Right lobe of liver (tissue), 6 donors: ENCODE measurements around the gene GRM8. TPM values are rescaled to one million over a fixed set of nuclear protein-coding genes. Genes with fewer than 3 reads are reported as not detected.

Source experiments
- ATAC-seq, 4 donors: fragments of 200-7000 bp; cut with Tn5 transposase; one replicate each; pipeline ENCODE4 v1.9.1; 2020; ENCODE audit warnings: mild to moderate bottlenecking in 4 of 4, moderate library complexity in 4 of 4
- DNase-seq, 3 donors: peaks; one replicate each; pipeline ENCODE4 v3.0.0-alpha.2; 2020
- H3K27ac ChIP-seq, 3 donors: fragments of 200-600 bp; one replicate each; pipeline ENCODE4 v1.8.0; 2022
- H3K27me3 ChIP-seq, 2 donors: fragments of 200-600 bp; one replicate each; pipeline ENCODE4 v1.8.0; 2022
- H3K36me3 ChIP-seq, 4 donors: fragments of 200-600 bp; sonication (generic) in 1 of 4; one replicate each; pipeline versions ENCODE4 v1.5.1 to v1.8.0; 2017 to 2022; ENCODE audit warnings: control low read depth in 1 of 4
- H3K4me1 ChIP-seq, 4 donors: fragments of 200-600 bp; sonication (generic) in 1 of 4; one replicate each; pipeline versions ENCODE4 v1.5.1 to v1.8.0; 2017 to 2022; ENCODE audit warnings: control low read depth in 1 of 4
- H3K4me3 ChIP-seq, 3 donors: fragments of 200-600 bp; one replicate each; pipeline ENCODE4 v1.8.0; 2022
- H3K9me3 ChIP-seq, 4 donors: fragments of 200-600 bp; sonication (generic) in 1 of 4; one replicate each; pipeline versions ENCODE4 v1.5.1 to v1.8.0; 2017 to 2022; ENCODE audit warnings: control low read depth in 1 of 4
- POLR2A ChIP-seq: fragments of 450-650 bp; IDR thresholded peaks from one replicate; pipeline ENCODE4 v1.6.1; 2017; ENCODE audit warnings: antibody characterized with exemption, mild to moderate bottlenecking
- WGBS: methylation state at CpG from one replicate; pipeline ENCODE4 v1.1.6; 2018; ENCODE audit warnings: low coverage, low lambda C conversion rate; ENCODE audit not compliant: insufficient coverage; ENCODE audit errors: missing lambda C conversion rate; 5-methylcytosine and 5-hydroxymethylcytosine counted together
- intact Hi-C, 2 donors: fragments of 100-400 bp; cut with DNase I; formaldehyde crosslinking; loops; one replicate each; pipeline versions ENCODE4 v1.11.2 to v1.14.1; 2022
- total RNA-seq, 6 experiments: library from RNA; depleted of rRNA in 2 of 6; stranded (reverse); fragments of >200 nt in 2 of 6; fragmentation: NEBNext Ultra II Directional in 3 of 6; extraction: Animal tissue kit (Norgen Biotek cat#: 25700) in 3 of 6; gene quantifications; one replicate each; pipeline versions ENCODE4 v1.1.0 to v1.2.4, GENCODE V29; 2016 to 2023
- TF ChIP-seq, protein P1 (sequence below), 4 donors: fragments of 200-600 bp in 3 of 4; fragments of 450-650 bp in 1 of 4; IDR thresholded peaks; one replicate each; pipeline versions ENCODE4 v1.5.1 to v1.8.0; 2016 to 2022; ENCODE audit warnings: antibody characterized with exemption in 4 of 4, mild to moderate bottlenecking in 2 of 4
- donor health status: DM: no; HTN: yes; CAD: no.
- donor health status: DM: no; HTN: no; CAD: no.
- donor health status: DM: no; HTN: no; CAD: no.
- donor health status: DM: no; HTN: yes; CAD: no.
- donor health status: DM: no; HTN: yes; CAD: no.

The GRM8 gene
- total RNA-seq, 6 experiments from 2014 or later, result 0.12 to 8.4 (median 2.7) TPM

- Histone ChIP-seq H3K9me3 (no peaks in the 10 kb centered on the region), H3K4me3 (no peak overlapping the region), H3K27me3 (no peaks in the 10 kb centered on the region), H3K27ac (no peak overlapping the region), H3K36me3 (no peaks in the 10 kb centered on the region), H3K4me1 (no peaks in the 10 kb centered on the region)
- intact Hi-C loops, result no loop called here
- ATAC-seq (no peak), DNase-seq (no peak)
- TF ChIP-seq, protein P1, sequence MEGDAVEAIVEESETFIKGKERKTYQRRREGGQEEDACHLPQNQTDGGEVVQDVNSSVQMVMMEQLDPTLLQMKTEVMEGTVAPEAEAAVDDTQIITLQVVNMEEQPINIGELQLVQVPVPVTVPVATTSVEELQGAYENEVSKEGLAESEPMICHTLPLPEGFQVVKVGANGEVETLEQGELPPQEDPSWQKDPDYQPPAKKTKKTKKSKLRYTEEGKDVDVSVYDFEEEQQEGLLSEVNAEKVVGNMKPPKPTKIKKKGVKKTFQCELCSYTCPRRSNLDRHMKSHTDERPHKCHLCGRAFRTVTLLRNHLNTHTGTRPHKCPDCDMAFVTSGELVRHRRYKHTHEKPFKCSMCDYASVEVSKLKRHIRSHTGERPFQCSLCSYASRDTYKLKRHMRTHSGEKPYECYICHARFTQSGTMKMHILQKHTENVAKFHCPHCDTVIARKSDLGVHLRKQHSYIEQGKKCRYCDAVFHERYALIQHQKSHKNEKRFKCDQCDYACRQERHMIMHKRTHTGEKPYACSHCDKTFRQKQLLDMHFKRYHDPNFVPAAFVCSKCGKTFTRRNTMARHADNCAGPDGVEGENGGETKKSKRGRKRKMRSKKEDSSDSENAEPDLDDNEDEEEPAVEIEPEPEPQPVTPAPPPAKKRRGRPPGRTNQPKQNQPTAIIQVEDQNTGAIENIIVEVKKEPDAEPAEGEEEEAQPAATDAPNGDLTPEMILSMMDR (IDR thresholded peaks at IDR 0.05), result no peak
- no peak for TF ChIP-seq POLR2A
- 58% methylated on average over 2 of the region's 2 CpGs for WGBS
Measured at GRCh38 chr7:127194571-127194970, 58.2 kb downstream of the GRM8 start.

- DNase-seq, result no peak
- ATAC-seq, result no peak
- H3K27me3 ChIP-seq, result no peaks in the 10 kb centered on the region
- no peaks in the 10 kb centered on the region for H3K4me1 ChIP-seq
- intact Hi-C loops, result no loop called here
- no peak overlapping the region for H3K27ac ChIP-seq
- TF ChIP-seq, protein P1 (IDR thresholded peaks at IDR 0.05), result no peak
- no peak for TF ChIP-seq POLR2A
- H3K4me3 ChIP-seq, result no peak overlapping the region
- no peaks in the 10 kb centered on the region for H3K36me3 ChIP-seq
- 47% methylated on average over 3 of the region's 3 CpGs for WGBS
- no peaks in the 10 kb centered on the region for H3K9me3 ChIP-seq
Measured at GRCh38 chr7:127189886-127190285, 62.9 kb downstream of the GRM8 start.

- Histone ChIP-seq H3K9me3 (no peaks in the 10 kb centered on the region), H3K4me3 (no peak overlapping the region), H3K27ac (no peak overlapping the region), H3K4me1 (no peaks in the 10 kb centered on the region), H3K36me3 (no peaks in the 10 kb centered on the region), H3K27me3 (no peaks in the 10 kb centered on the region)
- DNase-seq (no peak), ATAC-seq (no peak)
- TF ChIP-seq, protein P1 (IDR thresholded peaks at IDR 0.05), result no peak
- no peak for TF ChIP-seq POLR2A
- 54% methylated on average over 2 of the region's 2 CpGs for WGBS
- intact Hi-C loops, result no loop called here
Measured at GRCh38 chr7:127189074-127189473, 63.7 kb downstream of the GRM8 start.

DNA sequence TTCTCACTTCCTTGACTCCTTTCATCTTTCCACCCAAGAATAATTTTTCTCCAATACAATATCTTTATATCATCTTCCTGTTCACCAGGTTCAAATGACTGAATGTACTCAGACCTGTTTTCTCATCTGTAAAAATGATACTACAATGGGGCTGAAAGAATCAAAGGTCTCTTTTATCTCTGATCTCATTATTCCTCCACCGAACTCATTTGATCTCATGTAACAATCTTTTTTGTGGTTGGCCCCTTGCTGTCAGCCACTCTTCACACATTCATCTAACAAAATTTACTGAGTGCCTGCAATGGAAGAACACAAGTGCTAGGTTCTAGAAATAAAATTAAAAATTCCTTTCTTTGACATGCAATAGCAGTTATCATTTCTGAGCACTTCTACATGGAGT is 65.0 kb downstream of the GRM8 start:
- intact Hi-C loops, result no loop called here
- TF ChIP-seq, protein P1 (IDR thresholded peaks at IDR 0.05), result no peak
- no peak for TF ChIP-seq POLR2A
- Histone ChIP-seq H3K27me3 (no peaks in the 10 kb centered on the region), H3K4me3 (no peak overlapping the region), H3K4me1 (no peaks in the 10 kb centered on the region), H3K27ac (no peak overlapping the region), H3K36me3 (no peaks in the 10 kb centered on the region), H3K9me3 (no peaks in the 10 kb centered on the region)
- DNase-seq (no peak), ATAC-seq (no peak)
- WGBS, result 43% methylated on average over 1 of the region's 1 CpG

- intact Hi-C loops, result no loop called here
Measured at GRCh38 chr7:127186686-127187085, 66.1 kb downstream of the GRM8 start.

More at GRCh38 chr7:127186686-127187085, 66.1 kb downstream of the GRM8 start:
- Histone ChIP-seq H3K4me3 (no peak overlapping the region), H3K27me3 (no peaks in the 10 kb centered on the region), H3K9me3 (no peaks in the 10 kb centered on the region), H3K36me3 (no peaks in the 10 kb centered on the region), H3K27ac (no peak overlapping the region), H3K4me1 (no peaks in the 10 kb centered on the region)
- no peak for TF ChIP-seq POLR2A
- TF ChIP-seq, protein P1 (IDR thresholded peaks at IDR 0.05), result no peak
- WGBS, result 16% methylated on average over 1 of the region's 1 CpG
- no peak for DNase-seq
- ATAC-seq, result no peak
